Measurements from ENCODE around the gene TTBK1.

TTBK1 gene

GRCh38 chr6:43255408-43256054 lies 12.2 kb downstream of the TTBK1 start:
- DNase-seq (ENCODE audit: low spot score), result no peak

DNA sequence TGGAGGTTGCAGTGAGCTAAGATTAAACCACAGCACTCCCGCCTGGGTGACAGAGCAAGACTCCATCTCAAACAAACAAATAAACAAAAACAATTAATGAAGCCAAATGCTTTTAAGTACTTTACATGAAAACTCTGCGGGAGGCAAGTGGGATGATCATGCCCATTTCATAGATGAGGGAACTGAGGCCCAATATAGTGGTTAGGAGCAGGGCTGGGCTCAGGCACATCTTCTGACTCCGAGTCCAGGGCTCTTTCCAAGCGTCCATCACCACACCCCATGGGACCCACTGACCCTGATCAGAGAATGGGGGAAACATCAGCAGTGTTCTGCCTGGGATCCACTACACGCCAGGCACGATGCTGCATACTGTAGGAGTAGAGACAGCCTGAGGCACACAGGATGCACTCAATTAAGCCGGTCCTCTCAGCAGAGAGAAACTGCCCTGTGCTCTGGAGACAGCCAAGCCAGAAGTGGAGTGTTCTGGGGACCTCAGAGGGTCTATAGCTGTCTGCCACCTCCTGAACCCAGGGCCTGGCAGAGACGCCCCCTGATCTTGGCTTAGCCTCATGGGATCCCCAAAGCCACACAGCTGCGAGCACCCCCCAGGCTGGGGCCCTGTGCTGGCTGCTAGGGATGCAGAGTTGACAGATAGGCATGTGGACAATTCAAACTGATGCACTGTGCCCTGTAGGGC lies 13.5 kb downstream of the TTBK1 start:
- no peak for DNase-seq (ENCODE audit: low spot score)

- no peak for DNase-seq (ENCODE audit: low spot score)
These were observed 14.3 kb downstream of the TTBK1 start for GRCh38 chr6:43257367-43258145.

- no peak for DNase-seq (ENCODE audit: low spot score)
These were observed 14.9 kb downstream of the TTBK1 start for GRCh38 chr6:43258180-43258579.

DNA sequence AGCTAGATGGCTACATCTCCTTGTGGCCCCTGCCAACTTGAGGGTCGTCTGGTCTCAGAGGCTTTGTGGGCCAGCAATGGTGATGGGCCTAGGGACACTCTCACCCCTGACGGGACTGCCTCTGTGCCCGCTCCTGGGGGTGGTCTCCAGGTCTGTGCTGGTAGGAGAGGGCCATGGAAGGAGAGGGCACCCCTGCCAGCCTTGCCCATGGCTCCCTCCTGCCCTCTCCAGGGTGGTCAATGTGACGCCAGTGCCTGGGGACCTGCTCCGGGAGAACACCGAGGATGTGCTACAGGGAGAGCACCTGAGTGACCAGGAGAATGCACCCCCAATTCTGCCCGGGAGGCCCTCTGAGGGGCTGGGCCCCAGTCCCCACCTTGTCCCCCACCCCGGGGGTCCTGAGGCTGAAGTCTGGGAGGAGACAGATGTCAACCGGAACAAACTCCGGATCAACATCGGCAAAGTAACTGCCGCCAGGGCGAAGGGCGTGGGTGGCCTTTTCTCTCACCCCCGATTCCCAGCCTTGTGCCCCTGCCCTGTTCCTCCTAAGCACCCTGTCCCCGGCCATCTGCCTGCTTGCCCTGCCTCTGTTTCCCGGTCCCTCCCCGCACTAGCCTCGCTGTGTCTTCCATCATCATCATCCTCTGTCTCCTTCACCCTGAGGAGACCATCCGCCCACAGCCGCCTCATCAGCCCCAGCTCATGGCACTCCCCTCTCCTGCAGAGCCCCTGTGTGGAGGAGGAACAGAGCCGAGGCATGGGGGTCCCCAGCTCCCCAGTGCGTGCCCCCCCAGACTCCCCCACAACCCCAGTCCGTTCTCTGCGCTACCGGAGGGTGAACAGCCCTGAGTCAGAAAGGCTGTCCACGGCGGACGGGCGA lies 15.8 kb downstream of the TTBK1 start:
- no peak for DNase-seq (ENCODE audit: low spot score)

DNA sequence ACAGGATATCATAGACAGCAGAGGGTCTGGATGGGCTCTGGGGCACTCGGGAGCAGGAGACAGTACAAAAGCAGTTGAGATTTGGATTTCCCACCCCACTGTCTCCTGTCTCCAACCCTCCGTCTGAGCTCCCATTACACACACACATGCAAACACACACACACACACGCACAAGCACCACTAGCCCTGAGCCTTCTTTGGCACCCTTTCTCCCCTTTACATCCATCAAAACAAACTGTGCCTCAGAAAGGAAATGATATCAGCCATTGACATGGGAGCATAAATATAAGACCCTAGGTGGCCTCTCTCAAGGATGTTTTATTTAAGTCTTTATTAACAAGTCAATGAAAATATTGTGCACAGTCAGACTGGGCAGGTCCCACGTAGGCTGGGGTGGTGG lies 17.5 kb downstream of the TTBK1 start:
- DNase-seq (ENCODE audit: low spot score), result no peak

DNA sequence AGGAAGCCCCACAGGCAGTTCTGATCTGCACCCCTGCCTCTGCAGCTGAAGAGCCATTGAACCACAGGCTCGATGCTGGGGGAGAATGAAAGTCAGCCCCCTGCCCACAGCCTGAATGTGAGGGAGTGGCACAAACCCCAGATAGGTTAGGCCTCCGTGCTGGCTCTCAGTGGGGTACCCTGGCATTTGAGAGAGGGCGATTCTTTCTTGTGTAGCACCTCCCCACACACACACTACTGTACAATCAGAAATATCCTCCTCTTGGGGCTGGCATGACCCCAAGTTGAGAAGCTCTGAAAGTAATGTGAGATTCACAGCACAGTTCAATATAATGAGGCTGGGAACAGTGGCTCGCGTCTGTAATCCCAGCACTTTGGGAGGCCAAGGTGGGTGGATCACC lies 17.9 kb downstream of the TTBK1 start:
- DNase-seq (ENCODE audit: low spot score), result no peak

DNA sequence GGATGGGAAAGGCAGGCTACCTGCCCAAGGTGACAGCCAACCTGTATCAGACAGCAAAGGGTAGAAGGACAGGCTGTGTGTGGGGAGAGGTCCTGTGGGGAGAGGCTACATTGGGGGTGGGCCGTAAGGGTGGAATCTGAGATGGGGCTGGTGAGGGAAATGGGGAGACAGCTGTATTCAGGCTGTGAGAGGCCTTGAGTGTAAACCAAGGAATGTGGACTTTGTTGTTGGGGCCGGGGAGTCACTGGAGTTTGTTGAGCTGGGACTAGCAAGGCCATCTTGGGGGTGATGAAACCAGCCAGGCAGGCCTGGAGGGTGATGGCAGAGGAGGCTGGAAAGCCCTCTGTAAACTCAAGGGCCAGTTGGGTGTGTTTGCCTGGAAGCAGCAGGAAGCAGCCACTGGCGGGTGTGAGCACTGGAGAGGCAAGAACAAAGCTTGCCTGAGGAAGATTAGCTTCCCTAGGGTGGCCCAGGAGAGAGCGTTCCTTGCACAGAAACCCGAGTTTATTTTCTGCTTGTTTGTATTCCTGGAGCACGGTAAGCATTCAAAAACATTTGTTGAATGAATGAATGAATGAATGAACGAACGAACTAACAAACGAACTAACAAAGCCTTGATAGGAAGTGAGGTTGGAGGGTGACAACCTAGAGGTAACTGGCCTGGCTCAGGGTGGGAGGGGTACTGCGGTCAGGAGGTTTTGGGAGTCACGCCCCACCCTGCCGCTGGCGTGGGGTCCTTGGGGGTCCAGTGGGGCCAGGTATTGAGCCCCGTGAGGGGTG lies 18.9 kb downstream of the TTBK1 start:
- no peak for DNase-seq (ENCODE audit: low spot score)

DNA sequence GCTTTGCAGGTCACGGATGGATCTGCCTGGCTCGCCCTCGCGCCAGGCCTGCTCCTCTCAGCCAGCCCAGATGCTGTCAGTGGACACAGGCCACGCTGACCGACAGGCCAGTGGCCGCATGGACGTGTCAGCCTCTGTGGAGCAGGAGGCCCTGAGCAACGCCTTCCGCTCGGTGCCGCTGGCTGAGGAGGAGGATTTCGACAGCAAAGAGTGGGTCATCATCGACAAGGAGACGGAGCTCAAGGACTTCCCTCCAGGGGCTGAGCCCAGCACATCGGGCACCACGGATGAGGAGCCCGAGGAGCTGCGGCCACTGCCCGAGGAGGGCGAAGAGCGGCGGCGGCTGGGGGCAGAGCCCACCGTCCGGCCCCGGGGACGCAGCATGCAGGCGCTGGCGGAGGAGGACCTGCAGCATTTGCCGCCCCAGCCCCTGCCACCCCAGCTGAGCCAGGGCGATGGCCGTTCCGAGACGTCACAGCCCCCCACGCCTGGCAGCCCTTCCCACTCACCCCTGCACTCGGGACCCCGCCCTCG lies 19.6 kb downstream of the TTBK1 start:
- DNase-seq (ENCODE audit: low spot score), result no peak

DNA sequence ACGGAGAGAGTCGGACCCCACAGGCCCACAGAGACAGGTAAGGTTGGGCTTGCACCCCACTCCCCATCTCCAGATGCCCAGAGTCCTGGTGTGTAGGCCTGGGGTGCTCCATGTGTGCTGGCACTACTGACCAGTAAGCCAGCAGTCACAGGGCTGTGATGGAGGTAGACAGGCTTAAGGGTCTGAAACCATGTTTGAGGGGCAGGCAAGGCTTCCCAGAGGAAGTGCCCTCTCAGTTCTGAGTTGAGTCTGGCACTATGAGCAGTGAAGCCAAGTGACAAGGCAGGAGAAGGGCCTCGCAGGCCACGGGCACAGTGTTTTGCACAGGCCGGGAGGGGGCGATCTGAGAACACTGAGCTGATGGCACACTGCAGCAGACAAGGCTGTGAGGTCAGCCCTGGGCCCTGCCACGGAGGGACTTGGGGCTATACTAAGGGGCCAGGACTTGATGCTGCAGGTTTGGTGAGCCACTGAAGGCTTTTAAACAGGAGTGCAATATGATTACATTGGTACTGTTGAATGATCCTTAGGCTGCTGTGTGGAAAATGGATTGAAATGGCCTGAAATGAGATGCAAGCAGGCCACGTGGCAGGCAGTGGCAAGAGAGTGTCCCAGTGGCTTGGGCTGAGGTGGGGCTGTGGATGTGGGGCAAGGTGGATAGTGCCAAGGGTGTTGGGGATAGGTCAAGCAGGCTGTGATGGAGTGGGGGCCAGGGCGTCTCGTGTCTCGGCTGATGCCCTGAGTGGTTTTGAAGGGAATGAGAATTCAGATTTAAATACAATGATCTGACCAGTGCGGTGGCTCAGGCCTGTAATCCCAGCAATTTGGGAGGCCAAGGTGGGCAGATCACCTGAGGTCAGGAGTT lies 20.3 kb downstream of the TTBK1 start:
- DNase-seq (ENCODE audit: low spot score), result peak; percentile 83

DNA sequence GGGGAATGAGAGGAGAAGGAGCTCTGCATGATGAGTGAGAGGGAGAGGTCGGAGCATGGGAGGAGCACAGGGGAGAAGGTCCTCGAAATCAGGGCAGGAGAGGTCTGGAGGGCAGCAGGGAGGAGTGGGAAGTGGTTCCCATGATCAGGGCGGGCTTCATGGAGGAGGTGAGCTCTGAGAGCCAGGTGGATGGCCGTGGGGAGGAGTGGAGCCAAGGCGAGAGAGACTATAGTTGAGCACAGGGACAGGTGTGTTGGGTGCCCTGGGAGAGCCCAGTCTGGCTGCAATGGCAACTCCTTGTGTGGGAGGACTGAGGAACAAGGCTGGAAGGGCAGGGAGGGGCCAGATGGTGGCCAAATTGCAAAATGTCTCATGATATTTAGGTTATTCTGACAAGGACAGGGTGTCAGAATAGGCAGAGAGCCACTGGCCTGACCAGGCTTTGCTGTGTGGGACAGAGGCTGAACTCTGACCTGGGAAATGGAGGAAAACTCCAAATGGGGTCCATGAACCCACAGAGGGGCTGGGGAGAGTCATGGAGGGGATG lies 21.4 kb downstream of the TTBK1 start:
- DNase-seq (ENCODE audit: low spot score), result no peak

- DNase-seq (ENCODE audit: low spot score), result no peak
These were observed 22.3 kb downstream of the TTBK1 start for GRCh38 chr6:43265564-43265963.

DNA sequence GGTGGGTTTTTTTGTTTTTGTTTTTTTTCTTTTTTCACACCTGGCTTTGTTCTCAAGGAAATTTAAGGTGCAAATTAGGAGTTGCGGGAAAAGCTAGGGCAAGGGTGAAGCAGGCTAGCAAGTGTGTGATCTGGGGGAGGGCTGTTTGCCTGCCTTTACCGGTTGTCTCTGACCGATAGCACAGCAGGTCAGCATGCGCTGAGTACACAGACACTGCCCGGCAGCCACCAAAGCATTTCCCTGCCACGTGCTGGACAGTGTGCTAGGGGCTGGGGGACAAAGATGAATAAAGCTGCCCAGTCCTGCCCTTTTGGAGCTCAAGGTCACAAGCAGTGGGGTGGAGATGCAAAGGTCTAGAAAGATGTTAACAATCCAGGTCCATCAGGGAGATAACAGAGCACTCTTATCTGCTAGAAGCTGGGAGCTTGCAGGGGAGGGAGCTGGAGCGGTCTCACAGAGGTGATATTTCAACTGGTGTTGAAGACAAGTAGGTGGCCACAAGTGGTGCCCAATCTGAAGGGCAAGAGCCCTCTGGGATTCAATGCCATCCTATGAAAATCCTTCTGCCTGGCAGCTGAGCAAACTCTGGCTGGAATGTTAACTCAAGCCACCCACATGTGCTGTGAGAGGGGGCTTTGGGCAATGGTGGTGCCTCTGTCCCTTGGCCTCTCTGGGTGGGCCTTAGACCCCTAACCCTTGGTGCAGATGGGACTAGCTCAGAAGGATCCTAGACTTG lies 24.5 kb downstream of the TTBK1 start:
- no peak for DNase-seq (ENCODE audit: low spot score)

DNA sequence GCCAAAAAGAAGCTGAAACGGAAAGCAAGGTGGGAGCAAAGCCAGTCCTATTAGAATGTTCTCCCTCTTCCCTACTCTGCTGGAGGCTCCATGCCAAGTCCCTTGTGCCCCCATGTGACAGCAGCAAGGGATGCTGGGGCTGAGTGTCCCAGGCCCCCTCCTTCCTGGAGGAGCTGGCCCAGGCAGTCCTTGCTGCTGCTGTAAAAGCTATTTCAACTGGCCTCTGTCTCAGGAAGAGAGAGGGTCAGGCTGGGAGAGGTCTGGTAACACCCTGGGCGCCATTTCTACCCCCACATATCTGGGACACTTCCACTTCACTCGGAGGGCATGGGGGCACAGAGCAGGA lies 25.0 kb downstream of the TTBK1 start:
- DNase-seq (ENCODE audit: low spot score), result no peak

DNA sequence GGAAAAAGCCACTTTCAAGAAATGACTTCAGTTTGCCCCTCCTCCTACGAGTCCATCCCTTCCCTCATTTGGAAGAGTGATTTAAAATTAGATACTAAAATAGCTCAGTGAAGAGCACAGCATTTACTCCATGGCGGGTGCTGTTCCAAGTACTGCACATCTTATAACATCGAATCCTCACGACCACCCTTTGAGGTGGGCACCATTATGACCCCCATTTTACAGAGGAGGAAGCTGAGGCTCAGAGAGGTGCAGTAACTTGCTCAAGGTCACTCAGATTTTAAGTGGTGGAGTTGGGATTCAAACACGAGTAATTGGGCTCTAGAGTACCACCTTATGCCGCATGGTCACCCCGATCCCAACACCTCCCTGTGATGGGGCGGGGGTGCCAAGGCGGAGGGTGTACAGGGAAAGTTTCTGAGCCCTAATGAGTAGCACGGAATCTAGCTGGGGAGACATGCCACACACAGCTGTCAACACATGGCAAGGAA lies 25.5 kb downstream of the TTBK1 start:
- DNase-seq (ENCODE audit: low spot score), result no peak

- DNase-seq (ENCODE audit: low spot score), result peak; percentile 51
These were observed 26.2 kb downstream of the TTBK1 start for GRCh38 chr6:43269273-43270007.

- DNase-seq (ENCODE audit: low spot score), result peak; percentile 72
These were observed 28.0 kb downstream of the TTBK1 start for GRCh38 chr6:43271103-43271815.

- DNase-seq (ENCODE audit: low spot score), result no peak
These were observed 28.7 kb downstream of the TTBK1 start for GRCh38 chr6:43271944-43272343.

All from NAMALWA (cell line).